ENCODE results near the gene IGSF8.

DNA sequence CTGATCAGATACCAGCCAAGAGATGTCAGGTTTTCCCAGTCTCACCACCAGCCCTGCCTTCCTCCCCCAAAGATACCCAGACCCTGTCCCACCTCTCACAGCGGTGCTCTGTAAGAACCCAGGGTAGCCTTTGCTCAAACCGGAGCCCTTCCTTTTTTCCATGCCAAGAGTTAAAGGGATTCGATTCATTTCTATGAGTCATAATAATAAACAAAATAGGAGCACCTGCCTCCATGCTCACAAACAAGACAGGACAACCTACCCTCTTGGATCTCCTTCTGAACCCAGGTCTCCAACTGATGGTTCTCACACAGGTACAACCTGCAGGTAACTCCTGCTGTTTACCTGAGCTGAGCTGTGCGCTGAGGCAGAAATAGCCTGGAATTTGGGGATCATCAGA, 11.3 kb upstream of the IGSF8 start:
- TF ChIP-seq, protein P1, sequence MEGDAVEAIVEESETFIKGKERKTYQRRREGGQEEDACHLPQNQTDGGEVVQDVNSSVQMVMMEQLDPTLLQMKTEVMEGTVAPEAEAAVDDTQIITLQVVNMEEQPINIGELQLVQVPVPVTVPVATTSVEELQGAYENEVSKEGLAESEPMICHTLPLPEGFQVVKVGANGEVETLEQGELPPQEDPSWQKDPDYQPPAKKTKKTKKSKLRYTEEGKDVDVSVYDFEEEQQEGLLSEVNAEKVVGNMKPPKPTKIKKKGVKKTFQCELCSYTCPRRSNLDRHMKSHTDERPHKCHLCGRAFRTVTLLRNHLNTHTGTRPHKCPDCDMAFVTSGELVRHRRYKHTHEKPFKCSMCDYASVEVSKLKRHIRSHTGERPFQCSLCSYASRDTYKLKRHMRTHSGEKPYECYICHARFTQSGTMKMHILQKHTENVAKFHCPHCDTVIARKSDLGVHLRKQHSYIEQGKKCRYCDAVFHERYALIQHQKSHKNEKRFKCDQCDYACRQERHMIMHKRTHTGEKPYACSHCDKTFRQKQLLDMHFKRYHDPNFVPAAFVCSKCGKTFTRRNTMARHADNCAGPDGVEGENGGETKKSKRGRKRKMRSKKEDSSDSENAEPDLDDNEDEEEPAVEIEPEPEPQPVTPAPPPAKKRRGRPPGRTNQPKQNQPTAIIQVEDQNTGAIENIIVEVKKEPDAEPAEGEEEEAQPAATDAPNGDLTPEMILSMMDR (IDR thresholded peaks at IDR 0.05): no peak
- TF ChIP-seq ZNF317 (CRISPR knock-in tag; IDR thresholded peaks at IDR 0.05; ENCODE audit: borderline replicate concordance, low read depth): no peak
- TF ChIP-seq, protein P2, sequence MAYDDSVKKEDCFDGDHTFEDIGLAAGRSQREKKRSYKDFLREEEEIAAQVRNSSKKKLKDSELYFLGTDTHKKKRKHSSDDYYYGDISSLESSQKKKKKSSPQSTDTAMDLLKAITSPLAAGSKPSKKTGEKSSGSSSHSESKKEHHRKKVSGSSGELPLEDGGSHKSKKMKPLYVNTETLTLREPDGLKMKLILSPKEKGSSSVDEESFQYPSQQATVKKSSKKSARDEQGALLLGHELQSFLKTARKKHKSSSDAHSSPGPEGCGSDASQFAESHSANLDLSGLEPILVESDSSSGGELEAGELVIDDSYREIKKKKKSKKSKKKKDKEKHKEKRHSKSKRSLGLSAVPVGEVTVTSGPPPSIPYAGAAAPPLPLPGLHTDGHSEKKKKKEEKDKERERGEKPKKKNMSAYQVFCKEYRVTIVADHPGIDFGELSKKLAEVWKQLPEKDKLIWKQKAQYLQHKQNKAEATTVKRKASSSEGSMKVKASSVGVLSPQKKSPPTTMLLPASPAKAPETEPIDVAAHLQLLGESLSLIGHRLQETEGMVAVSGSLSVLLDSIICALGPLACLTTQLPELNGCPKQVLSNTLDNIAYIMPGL (CRISPR knock-in tag; IDR thresholded peaks at IDR 0.05): no peak
- TF ChIP-seq, protein P3, sequence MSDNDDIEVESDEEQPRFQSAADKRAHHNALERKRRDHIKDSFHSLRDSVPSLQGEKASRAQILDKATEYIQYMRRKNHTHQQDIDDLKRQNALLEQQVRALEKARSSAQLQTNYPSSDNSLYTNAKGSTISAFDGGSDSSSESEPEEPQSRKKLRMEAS (CRISPR knock-in tag; IDR thresholded peaks at IDR 0.05): no peak
- TF ChIP-seq ELF4 (CRISPR knock-in tag; IDR thresholded peaks at IDR 0.05; ENCODE audit: low read depth): no peak

All from WTC11 (cell line).